ENCODE data around the gene PGF. TPM values are rescaled to one million over a fixed set of nuclear protein-coding genes. Genes with fewer than 3 reads are reported as not detected.

The PGF gene
- total RNA-seq, 1 donor from 2014 or later: 8.9 TPM

- H3K9ac ChIP-seq (ENCODE audit: low read depth in 1 of 3, low read length in 3 of 3): peak within 1 kb of the TSS; percentile 79 to 91 (median 86)
Observed at GRCh38 chr14:74922752-74923401, 32.5 kb downstream of the PGF start, which contains the start of gene RPS6KL1. Gene RPS6KL1, minus strand, starts transcription at chr14:74923260. Its CDS starts 1,719 bp downstream, at chr14:74921541.

GRCh38 chr14:74921987-74922751 is 33.2 kb downstream of the PGF start:
- Histone ChIP-seq H3K9me3 (ENCODE audit: control insufficient read depth in 3 of 3, low read length in 3 of 3) (no peaks in the 10 kb centered on the region), H3K4me3 (ENCODE audit: low read length in 3 of 3) (peak overlapping the region; percentile 68 to 81 (median 81)), H3K27me3 (ENCODE audit: control insufficient read depth in 3 of 3, insufficient read depth in 3 of 3, low read length in 3 of 3) (no peaks in the 10 kb centered on the region), H3K9ac (ENCODE audit: low read depth in 1 of 3, low read length in 3 of 3) (peak overlapping the region; percentile 79 to 91 (median 86)), H3K27ac (ENCODE audit: low read depth, low read length) (peak overlapping the region; percentile 73), H3K36me3 (ENCODE audit: control insufficient read depth in 3 of 3, insufficient read depth in 3 of 3, low read length in 3 of 3) (peaks cover 5 to 10% (median 8%) of the 10 kb centered on the region in 3 donors), H3K4me1 (ENCODE audit: control insufficient read depth in 3 of 3, insufficient read depth in 3 of 3, low read length in 3 of 3) (peaks cover 23 to 30% (median 24%) of the 10 kb centered on the region in 3 donors)

More at GRCh38 chr14:74922752-74923401, 32.5 kb downstream of the PGF start, which contains the start of gene RPS6KL1:
- H3K27ac ChIP-seq (ENCODE audit: low read depth, low read length): peak within 1 kb of the TSS; percentile 73
- H3K9me3 ChIP-seq (ENCODE audit: control insufficient read depth in 3 of 3, low read length in 3 of 3): no peaks in the 10 kb centered on the region
- H3K4me1 ChIP-seq (ENCODE audit: control insufficient read depth in 3 of 3, insufficient read depth in 3 of 3, low read length in 3 of 3): peaks cover 16 to 23% (median 17%) of the 10 kb centered on the region in 3 donors
- peak within 1 kb of the TSS; percentile 68 to 81 (median 81) for H3K4me3 ChIP-seq (ENCODE audit: low read length in 3 of 3)
- peaks cover 5 to 10% (median 8%) of the 10 kb centered on the region in 3 donors for H3K36me3 ChIP-seq (ENCODE audit: control insufficient read depth in 3 of 3, insufficient read depth in 3 of 3, low read length in 3 of 3)
- no peaks in the 10 kb centered on the region for H3K27me3 ChIP-seq (ENCODE audit: control insufficient read depth in 3 of 3, insufficient read depth in 3 of 3, low read length in 3 of 3)

- H3K9ac ChIP-seq (ENCODE audit: low read depth in 1 of 3, low read length in 3 of 3): peak overlapping the region in 1 of 3 donors; percentile 50
- H3K27me3 ChIP-seq (ENCODE audit: control insufficient read depth in 3 of 3, insufficient read depth in 3 of 3, low read length in 3 of 3): no peaks in the 10 kb centered on the region
- no peak overlapping the region for H3K4me3 ChIP-seq (ENCODE audit: low read length in 3 of 3)
- H3K4me1 ChIP-seq (ENCODE audit: control insufficient read depth in 3 of 3, insufficient read depth in 3 of 3, low read length in 3 of 3): peaks cover 33 to 40% (median 35%) of the 10 kb centered on the region in 3 donors
- peaks cover 5 to 10% (median 8%) of the 10 kb centered on the region in 3 donors for H3K36me3 ChIP-seq (ENCODE audit: control insufficient read depth in 3 of 3, insufficient read depth in 3 of 3, low read length in 3 of 3)
- H3K9me3 ChIP-seq (ENCODE audit: control insufficient read depth in 3 of 3, low read length in 3 of 3): no peaks in the 10 kb centered on the region
- no peak overlapping the region for H3K27ac ChIP-seq (ENCODE audit: low read depth, low read length)
Observed at GRCh38 chr14:74921053-74921620, 34.3 kb downstream of the PGF start.

GRCh38 chr14:74920281-74920680 is 35.1 kb downstream of the PGF start:
- Histone ChIP-seq H3K36me3 (ENCODE audit: control insufficient read depth in 3 of 3, insufficient read depth in 3 of 3, low read length in 3 of 3) (peaks cover 5 to 10% (median 8%) of the 10 kb centered on the region in 3 donors), H3K9ac (ENCODE audit: low read depth in 1 of 3, low read length in 3 of 3) (no peak overlapping the region), H3K4me3 (ENCODE audit: low read length in 3 of 3) (no peak overlapping the region), H3K27me3 (ENCODE audit: control insufficient read depth in 3 of 3, insufficient read depth in 3 of 3, low read length in 3 of 3) (no peaks in the 10 kb centered on the region), H3K4me1 (ENCODE audit: control insufficient read depth in 3 of 3, insufficient read depth in 3 of 3, low read length in 3 of 3) (peaks cover 40 to 45% (median 41%) of the 10 kb centered on the region in 3 donors), H3K9me3 (ENCODE audit: control insufficient read depth in 3 of 3, low read length in 3 of 3) (no peaks in the 10 kb centered on the region), H3K27ac (ENCODE audit: low read depth, low read length) (no peak overlapping the region)

- Histone ChIP-seq H3K27me3 (ENCODE audit: control insufficient read depth in 3 of 3, insufficient read depth in 3 of 3, low read length in 3 of 3) (no peaks in the 10 kb centered on the region), H3K27ac (ENCODE audit: low read depth, low read length) (no peak overlapping the region), H3K4me1 (ENCODE audit: control insufficient read depth in 3 of 3, insufficient read depth in 3 of 3, low read length in 3 of 3) (peaks cover 42 to 46% (median 45%) of the 10 kb centered on the region in 3 donors), H3K36me3 (ENCODE audit: control insufficient read depth in 3 of 3, insufficient read depth in 3 of 3, low read length in 3 of 3) (peaks cover 5 to 10% (median 8%) of the 10 kb centered on the region in 3 donors), H3K4me3 (ENCODE audit: low read length in 3 of 3) (no peak overlapping the region), H3K9ac (ENCODE audit: low read depth in 1 of 3, low read length in 3 of 3) (no peak overlapping the region), H3K9me3 (ENCODE audit: control insufficient read depth in 3 of 3, low read length in 3 of 3) (no peaks in the 10 kb centered on the region)
Observed at GRCh38 chr14:74919421-74920165, 35.8 kb downstream of the PGF start.

- Histone ChIP-seq H3K36me3 (ENCODE audit: control insufficient read depth in 3 of 3, insufficient read depth in 3 of 3, low read length in 3 of 3) (peaks cover 5 to 10% (median 8%) of the 10 kb centered on the region in 3 donors), H3K9me3 (ENCODE audit: control insufficient read depth in 3 of 3, low read length in 3 of 3) (no peaks in the 10 kb centered on the region), H3K27ac (ENCODE audit: low read depth, low read length) (no peak overlapping the region), H3K9ac (ENCODE audit: low read depth in 1 of 3, low read length in 3 of 3) (peak overlapping the region in 1 of 3 donors; percentile 54), H3K4me3 (ENCODE audit: low read length in 3 of 3) (no peak overlapping the region), H3K4me1 (ENCODE audit: control insufficient read depth in 3 of 3, insufficient read depth in 3 of 3, low read length in 3 of 3) (peaks cover 47 to 55% (median 48%) of the 10 kb centered on the region in 3 donors), H3K27me3 (ENCODE audit: control insufficient read depth in 3 of 3, insufficient read depth in 3 of 3, low read length in 3 of 3) (no peaks in the 10 kb centered on the region)
Observed at GRCh38 chr14:74918380-74918779, 37.0 kb downstream of the PGF start.

- Histone ChIP-seq H3K9me3 (ENCODE audit: control insufficient read depth in 3 of 3, low read length in 3 of 3) (no peaks in the 10 kb centered on the region), H3K27me3 (ENCODE audit: control insufficient read depth in 3 of 3, insufficient read depth in 3 of 3, low read length in 3 of 3) (no peaks in the 10 kb centered on the region), H3K4me1 (ENCODE audit: control insufficient read depth in 3 of 3, insufficient read depth in 3 of 3, low read length in 3 of 3) (peaks cover 46 to 54% (median 47%) of the 10 kb centered on the region in 3 donors), H3K4me3 (ENCODE audit: low read length in 3 of 3) (peak overlapping the region; percentile 9 to 49 (median 33)), H3K9ac (ENCODE audit: low read depth in 1 of 3, low read length in 3 of 3) (peak overlapping the region; percentile 28 to 74 (median 60)), H3K36me3 (ENCODE audit: control insufficient read depth in 3 of 3, insufficient read depth in 3 of 3, low read length in 3 of 3) (peaks cover 5 to 10% (median 8%) of the 10 kb centered on the region in 3 donors), H3K27ac (ENCODE audit: low read depth, low read length) (peak overlapping the region; percentile 87)
Observed at GRCh38 chr14:74917646-74918081, 37.7 kb downstream of the PGF start.

- H3K4me3 ChIP-seq (ENCODE audit: low read length in 3 of 3): peak overlapping the region in 2 of 3 donors; percentile 29 to 33
- H3K9me3 ChIP-seq (ENCODE audit: control insufficient read depth in 3 of 3, low read length in 3 of 3): no peaks in the 10 kb centered on the region
- H3K27ac ChIP-seq (ENCODE audit: low read depth, low read length): peak overlapping the region; percentile 87
- no peaks in the 10 kb centered on the region for H3K27me3 ChIP-seq (ENCODE audit: control insufficient read depth in 3 of 3, insufficient read depth in 3 of 3, low read length in 3 of 3)
- peaks cover 5 to 10% (median 8%) of the 10 kb centered on the region in 3 donors for H3K36me3 ChIP-seq (ENCODE audit: control insufficient read depth in 3 of 3, insufficient read depth in 3 of 3, low read length in 3 of 3)
- H3K4me1 ChIP-seq (ENCODE audit: control insufficient read depth in 3 of 3, insufficient read depth in 3 of 3, low read length in 3 of 3): peaks cover 41 to 49% (median 42%) of the 10 kb centered on the region in 3 donors
- H3K9ac ChIP-seq (ENCODE audit: low read depth in 1 of 3, low read length in 3 of 3): peak overlapping the region; percentile 28 to 74 (median 60)
Observed at GRCh38 chr14:74917178-74917543, 38.2 kb downstream of the PGF start.

- peaks cover 38 to 47% (median 39%) of the 10 kb centered on the region in 3 donors for H3K4me1 ChIP-seq (ENCODE audit: control insufficient read depth in 3 of 3, insufficient read depth in 3 of 3, low read length in 3 of 3)
- H3K36me3 ChIP-seq (ENCODE audit: control insufficient read depth in 3 of 3, insufficient read depth in 3 of 3, low read length in 3 of 3): peaks cover 5 to 10% (median 8%) of the 10 kb centered on the region in 3 donors
- no peaks in the 10 kb centered on the region for H3K27me3 ChIP-seq (ENCODE audit: control insufficient read depth in 3 of 3, insufficient read depth in 3 of 3, low read length in 3 of 3)
- H3K9ac ChIP-seq (ENCODE audit: low read depth in 1 of 3, low read length in 3 of 3): peak overlapping the region in 1 of 3 donors; percentile 74
- H3K27ac ChIP-seq (ENCODE audit: low read depth, low read length): peak overlapping the region; percentile 87
- H3K9me3 ChIP-seq (ENCODE audit: control insufficient read depth in 3 of 3, low read length in 3 of 3): no peaks in the 10 kb centered on the region
- no peak overlapping the region for H3K4me3 ChIP-seq (ENCODE audit: low read length in 3 of 3)
Observed at GRCh38 chr14:74915826-74916225, 39.6 kb downstream of the PGF start.

Measured in skeletal muscle tissue (tissue), 4 donors.